ENCODE measurements around the gene ARPP19. TPM values are rescaled to one million over a fixed set of nuclear protein-coding genes. Genes with fewer than 3 reads are reported as not detected.

The ARPP19 gene
- total RNA-seq, 1 experiment from 2014 or later, result 203 TPM

- TF ChIP-seq EMX1 (CRISPR knock-in tag; IDR thresholded peaks at IDR 0.05), result no peak
- no peak for TF ChIP-seq ELF4 (CRISPR knock-in tag; IDR thresholded peaks at IDR 0.05; ENCODE audit: low read depth)
- TF ChIP-seq, protein P1, sequence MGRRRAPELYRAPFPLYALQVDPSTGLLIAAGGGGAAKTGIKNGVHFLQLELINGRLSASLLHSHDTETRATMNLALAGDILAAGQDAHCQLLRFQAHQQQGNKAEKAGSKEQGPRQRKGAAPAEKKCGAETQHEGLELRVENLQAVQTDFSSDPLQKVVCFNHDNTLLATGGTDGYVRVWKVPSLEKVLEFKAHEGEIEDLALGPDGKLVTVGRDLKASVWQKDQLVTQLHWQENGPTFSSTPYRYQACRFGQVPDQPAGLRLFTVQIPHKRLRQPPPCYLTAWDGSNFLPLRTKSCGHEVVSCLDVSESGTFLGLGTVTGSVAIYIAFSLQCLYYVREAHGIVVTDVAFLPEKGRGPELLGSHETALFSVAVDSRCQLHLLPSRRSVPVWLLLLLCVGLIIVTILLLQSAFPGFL (CRISPR knock-in tag; IDR thresholded peaks at IDR 0.05; ENCODE audit: borderline replicate concordance), result no peak
- no peak for TF ChIP-seq RORB (CRISPR knock-in tag; IDR thresholded peaks at IDR 0.05)
- TF ChIP-seq SMAD4 (CRISPR knock-in tag; IDR thresholded peaks at IDR 0.05), result no peak
- no peak for TF ChIP-seq CTCF (IDR thresholded peaks at IDR 0.05)
- TF ChIP-seq OVOL2 (CRISPR knock-in tag; IDR thresholded peaks at IDR 0.05; ENCODE audit: borderline replicate concordance), result no peak
- no peak for TF ChIP-seq NR3C1 (CRISPR knock-in tag; conservative IDR thresholded peaks at IDR 0.05; ENCODE audit: low read depth)
- no peak for TF ChIP-seq MYBL2 (CRISPR knock-in tag; IDR thresholded peaks at IDR 0.05)
- no peak for TF ChIP-seq PRDM15 (CRISPR knock-in tag; IDR thresholded peaks at IDR 0.05)
These were observed 15.6 kb upstream of the ARPP19 start (continued) for GRCh38 chr15:52584414-52584813.

GRCh38 chr15:52579852-52580251 is 11.0 kb upstream of the ARPP19 start:
- Mint-ChIP-seq H3K36me3 (no peaks in the 10 kb centered on the region), H3K4me3 (no peak overlapping the region), H3K27ac (no peak overlapping the region), H3K4me1 (no peaks in the 10 kb centered on the region), H3K27me3 (ENCODE audit: low read depth) (no peaks in the 10 kb centered on the region), H3K9me3 (no peaks in the 10 kb centered on the region)
- no peak for ATAC-seq
- POLR2A ChIA-PET, result no interaction called here
- CTCF ChIA-PET, result no interaction called here
- no peak for DNase-seq (ENCODE audit: low spot score)
- TF ChIP-seq GABPB1 (CRISPR knock-in tag; IDR thresholded peaks at IDR 0.05) (no peak), NR1H2 (CRISPR knock-in tag; IDR thresholded peaks at IDR 0.05) (no peak), SOX15 (CRISPR knock-in tag; IDR thresholded peaks at IDR 0.05) (no peak), ZBTB21 (CRISPR knock-in tag; IDR thresholded peaks at IDR 0.05; ENCODE audit: borderline replicate concordance) (no peak), STAT6 (CRISPR knock-in tag; conservative IDR thresholded peaks at IDR 0.05; ENCODE audit: low read depth) (no peak), ZNF317 (CRISPR knock-in tag; IDR thresholded peaks at IDR 0.05; ENCODE audit: borderline replicate concordance, low read depth) (no peak), PRDM15 (CRISPR knock-in tag; IDR thresholded peaks at IDR 0.05) (no peak), CREM (CRISPR knock-in tag; IDR thresholded peaks at IDR 0.05) (no peak), RELA (CRISPR knock-in tag; IDR thresholded peaks at IDR 0.05; ENCODE audit: borderline replicate concordance) (no peak), ZNF121 (CRISPR knock-in tag; IDR thresholded peaks at IDR 0.05) (no peak), ZNF671 (CRISPR knock-in tag; IDR thresholded peaks at IDR 0.05) (no peak), IRF2 (CRISPR knock-in tag; IDR thresholded peaks at IDR 0.05; ENCODE audit: borderline replicate concordance, low read depth) (no peak)
- TF ChIP-seq, protein P2, sequence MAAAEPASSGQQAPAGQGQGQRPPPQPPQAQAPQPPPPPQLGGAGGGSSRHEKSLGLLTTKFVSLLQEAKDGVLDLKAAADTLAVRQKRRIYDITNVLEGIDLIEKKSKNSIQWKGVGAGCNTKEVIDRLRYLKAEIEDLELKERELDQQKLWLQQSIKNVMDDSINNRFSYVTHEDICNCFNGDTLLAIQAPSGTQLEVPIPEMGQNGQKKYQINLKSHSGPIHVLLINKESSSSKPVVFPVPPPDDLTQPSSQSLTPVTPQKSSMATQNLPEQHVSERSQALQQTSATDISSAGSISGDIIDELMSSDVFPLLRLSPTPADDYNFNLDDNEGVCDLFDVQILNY (CRISPR knock-in tag; IDR thresholded peaks at IDR 0.05), result no peak

Data from WTC11 (cell line).